ENCODE measurements around the gene RALB.

The RALB gene

GRCh38 chr2:120265006-120265405 is 12.4 kb downstream of the RALB start:
- Histone ChIP-seq H3K27ac (ENCODE audit: low read depth, low read length) (no peak overlapping the region), H3K36me3 (ENCODE audit: insufficient read depth, low read length) (peaks cover 12% of the 10 kb centered on the region), H2AFZ (ENCODE audit: low read length, unreplicated experiment) (no peak overlapping the region), H3K4me1 (ENCODE audit: control insufficient read depth, insufficient read depth, low read length, unreplicated experiment) (peaks cover 7% of the 10 kb centered on the region), H3K27me3 (ENCODE audit: insufficient read depth, low read length) (no peaks in the 10 kb centered on the region), H3K79me2 (ENCODE audit: control insufficient read depth, insufficient read depth, low read length, unreplicated experiment) (peaks cover 75% of the 10 kb centered on the region), H3K4me3 (ENCODE audit: low read depth, low read length) (no peak overlapping the region)

- H3K27ac ChIP-seq (ENCODE audit: low read depth, low read length) = no peak overlapping the region
- no peak overlapping the region for H3K4me3 ChIP-seq (ENCODE audit: low read depth, low read length)
- H3K36me3 ChIP-seq (ENCODE audit: insufficient read depth, low read length) = peaks cover 12% of the 10 kb centered on the region
- H3K79me2 ChIP-seq (ENCODE audit: control insufficient read depth, insufficient read depth, low read length, unreplicated experiment) = peaks cover 74% of the 10 kb centered on the region
- H3K27me3 ChIP-seq (ENCODE audit: insufficient read depth, low read length) = no peaks in the 10 kb centered on the region
- peaks cover 3% of the 10 kb centered on the region for H3K4me1 ChIP-seq (ENCODE audit: control insufficient read depth, insufficient read depth, low read length, unreplicated experiment)
- H2AFZ ChIP-seq (ENCODE audit: low read length, unreplicated experiment) = no peak overlapping the region
Observed at GRCh38 chr2:120267348-120267747, 14.7 kb downstream of the RALB start.

- no peak overlapping the region for H3K27ac ChIP-seq (ENCODE audit: low read depth, low read length)
- H3K27me3 ChIP-seq (ENCODE audit: insufficient read depth, low read length) = no peaks in the 10 kb centered on the region
- no peaks in the 10 kb centered on the region for H3K4me1 ChIP-seq (ENCODE audit: control insufficient read depth, insufficient read depth, low read length, unreplicated experiment)
- peaks cover 15% of the 10 kb centered on the region for H3K36me3 ChIP-seq (ENCODE audit: insufficient read depth, low read length)
- H3K79me2 ChIP-seq (ENCODE audit: control insufficient read depth, insufficient read depth, low read length, unreplicated experiment) = peaks cover 81% of the 10 kb centered on the region
- no peak overlapping the region for H3K4me3 ChIP-seq (ENCODE audit: low read depth, low read length)
- no peak overlapping the region for H2AFZ ChIP-seq (ENCODE audit: low read length, unreplicated experiment)
Observed at GRCh38 chr2:120269076-120269744, 16.6 kb downstream of the RALB start.

GRCh38 chr2:120269816-120270215 is 17.2 kb downstream of the RALB start:
- Histone ChIP-seq H3K27me3 (ENCODE audit: insufficient read depth, low read length) (no peaks in the 10 kb centered on the region), H3K4me3 (ENCODE audit: low read depth, low read length) (no peak overlapping the region), H3K79me2 (ENCODE audit: control insufficient read depth, insufficient read depth, low read length, unreplicated experiment) (peaks cover 81% of the 10 kb centered on the region), H3K27ac (ENCODE audit: low read depth, low read length) (no peak overlapping the region), H3K36me3 (ENCODE audit: insufficient read depth, low read length) (peaks cover 18% of the 10 kb centered on the region), H2AFZ (ENCODE audit: low read length, unreplicated experiment) (no peak overlapping the region), H3K4me1 (ENCODE audit: control insufficient read depth, insufficient read depth, low read length, unreplicated experiment) (no peaks in the 10 kb centered on the region)

- Histone ChIP-seq H3K4me3 (ENCODE audit: low read depth, low read length) (no peak overlapping the region), H3K27ac (ENCODE audit: low read depth, low read length) (no peak overlapping the region), H2AFZ (ENCODE audit: low read length, unreplicated experiment) (no peak overlapping the region), H3K79me2 (ENCODE audit: control insufficient read depth, insufficient read depth, low read length, unreplicated experiment) (peaks cover 83% of the 10 kb centered on the region), H3K36me3 (ENCODE audit: insufficient read depth, low read length) (peaks cover 18% of the 10 kb centered on the region), H3K4me1 (ENCODE audit: control insufficient read depth, insufficient read depth, low read length, unreplicated experiment) (no peaks in the 10 kb centered on the region), H3K27me3 (ENCODE audit: insufficient read depth, low read length) (no peaks in the 10 kb centered on the region)
Observed at GRCh38 chr2:120271711-120272379, 19.2 kb downstream of the RALB start.

- Histone ChIP-seq H3K4me3 (ENCODE audit: low read depth, low read length) (no peak overlapping the region), H3K36me3 (ENCODE audit: insufficient read depth, low read length) (peaks cover 18% of the 10 kb centered on the region), H3K27ac (ENCODE audit: low read depth, low read length) (no peak overlapping the region), H3K79me2 (ENCODE audit: control insufficient read depth, insufficient read depth, low read length, unreplicated experiment) (peaks cover 86% of the 10 kb centered on the region), H2AFZ (ENCODE audit: low read length, unreplicated experiment) (no peak overlapping the region), H3K4me1 (ENCODE audit: control insufficient read depth, insufficient read depth, low read length, unreplicated experiment) (no peaks in the 10 kb centered on the region), H3K27me3 (ENCODE audit: insufficient read depth, low read length) (no peaks in the 10 kb centered on the region)
Observed at GRCh38 chr2:120272763-120273481, 20.3 kb downstream of the RALB start.

- H3K4me1 ChIP-seq (ENCODE audit: control insufficient read depth, insufficient read depth, low read length, unreplicated experiment) = no peaks in the 10 kb centered on the region
- H3K36me3 ChIP-seq (ENCODE audit: insufficient read depth, low read length) = peaks cover 10% of the 10 kb centered on the region; the same call in 1 of the 2 replicates
- H2AFZ ChIP-seq (ENCODE audit: low read length, unreplicated experiment) = no peak overlapping the region
- H3K27me3 ChIP-seq (ENCODE audit: insufficient read depth, low read length) = no peaks in the 10 kb centered on the region
- H3K4me3 ChIP-seq (ENCODE audit: low read depth, low read length) = no peak overlapping the region
- peaks cover 76% of the 10 kb centered on the region for H3K79me2 ChIP-seq (ENCODE audit: control insufficient read depth, insufficient read depth, low read length, unreplicated experiment)
- no peak overlapping the region for H3K27ac ChIP-seq (ENCODE audit: low read depth, low read length)
Observed at GRCh38 chr2:120275617-120276400, 23.2 kb downstream of the RALB start.

- Histone ChIP-seq H3K27ac (ENCODE audit: low read depth, low read length) (no peak overlapping the region), H3K27me3 (ENCODE audit: insufficient read depth, low read length) (no peaks in the 10 kb centered on the region), H3K4me1 (ENCODE audit: control insufficient read depth, insufficient read depth, low read length, unreplicated experiment) (no peaks in the 10 kb centered on the region), H3K79me2 (ENCODE audit: control insufficient read depth, insufficient read depth, low read length, unreplicated experiment) (peaks cover 60% of the 10 kb centered on the region), H2AFZ (ENCODE audit: low read length, unreplicated experiment) (no peak overlapping the region), H3K36me3 (ENCODE audit: insufficient read depth, low read length) (peaks cover 10% of the 10 kb centered on the region; the same call in 1 of the 2 replicates), H3K4me3 (ENCODE audit: low read depth, low read length) (no peak overlapping the region)
Observed at GRCh38 chr2:120277505-120278205, 25.0 kb downstream of the RALB start.

GRCh38 chr2:120278901-120279300 is 26.2 kb downstream of the RALB start:
- H2AFZ ChIP-seq (ENCODE audit: low read length, unreplicated experiment) = no peak overlapping the region
- H3K27ac ChIP-seq (ENCODE audit: low read depth, low read length) = no peak overlapping the region
- H3K79me2 ChIP-seq (ENCODE audit: control insufficient read depth, insufficient read depth, low read length, unreplicated experiment) = peaks cover 49% of the 10 kb centered on the region
- H3K4me1 ChIP-seq (ENCODE audit: control insufficient read depth, insufficient read depth, low read length, unreplicated experiment) = no peaks in the 10 kb centered on the region
- peaks cover 10% of the 10 kb centered on the region; the same call in 1 of the 2 replicates for H3K36me3 ChIP-seq (ENCODE audit: insufficient read depth, low read length)
- H3K27me3 ChIP-seq (ENCODE audit: insufficient read depth, low read length) = no peaks in the 10 kb centered on the region
- no peak overlapping the region for H3K4me3 ChIP-seq (ENCODE audit: low read depth, low read length)

GRCh38 chr2:120279708-120280107 is 27.1 kb downstream of the RALB start:
- Histone ChIP-seq H3K79me2 (ENCODE audit: control insufficient read depth, insufficient read depth, low read length, unreplicated experiment) (peaks cover 41% of the 10 kb centered on the region), H3K4me1 (ENCODE audit: control insufficient read depth, insufficient read depth, low read length, unreplicated experiment) (no peaks in the 10 kb centered on the region), H3K4me3 (ENCODE audit: low read depth, low read length) (no peak overlapping the region), H3K27ac (ENCODE audit: low read depth, low read length) (no peak overlapping the region), H3K36me3 (ENCODE audit: insufficient read depth, low read length) (peaks cover 4% of the 10 kb centered on the region; the same call in 1 of the 2 replicates), H2AFZ (ENCODE audit: low read length, unreplicated experiment) (no peak overlapping the region), H3K27me3 (ENCODE audit: insufficient read depth, low read length) (no peaks in the 10 kb centered on the region)

Data from ACC112 (cell line).